ENCODE measurements around the gene CUBN. TPM values are rescaled to one million over a fixed set of nuclear protein-coding genes. Genes with fewer than 3 reads are reported as not detected.

CUBN gene
- total RNA-seq, 2 donors from 2014 or later, result 0.65 to 0.76 TPM

GRCh38 chr10:16816171-16816570 is 313.4 kb downstream of the CUBN start:
- DNase-seq, result no peak

DNA sequence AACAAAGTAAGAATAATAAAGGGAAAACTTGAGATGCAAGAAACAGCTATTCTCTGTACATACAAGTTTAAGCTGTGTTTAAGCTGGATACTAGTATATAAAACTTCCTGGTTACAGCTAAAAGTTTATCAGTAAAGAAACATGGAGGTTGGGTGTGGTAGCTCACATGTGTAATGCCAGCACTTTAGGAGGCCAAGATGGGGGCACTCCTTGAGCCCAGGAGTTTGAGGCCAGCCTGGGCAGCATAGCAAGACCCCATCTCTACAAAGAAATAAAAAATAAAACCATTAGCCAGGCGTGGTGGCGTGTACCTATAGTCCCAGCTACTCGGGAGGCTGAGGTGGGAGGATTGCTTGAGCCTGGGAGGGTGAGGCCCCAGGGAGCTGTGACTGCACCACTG is 315.6 kb downstream of the CUBN start:
- Mint-ChIP-seq H3K36me3 (ENCODE audit: insufficient read depth in 2 of 2) (peaks cover 0 to 9% of the 10 kb centered on the region in 2 donors), H3K27ac (peak overlapping the region; percentile 15), H3K4me1 (ENCODE audit: low read depth) (peaks cover 25% of the 10 kb centered on the region), H3K9me3 (no peaks in the 10 kb centered on the region), H3K4me3 (no peak overlapping the region), H3K27me3 (ENCODE audit: low read depth) (no peaks in the 10 kb centered on the region)
- ATAC-seq (replicated peaks in 1 of 2) (no peak), DNase-seq (no peak)

More at GRCh38 chr10:16816171-16816570, 313.4 kb downstream of the CUBN start:
- H3K9me3 Mint-ChIP-seq, result peaks cover 0 to 2% of the 10 kb centered on the region in 2 donors
- H3K27ac Mint-ChIP-seq, result peak overlapping the region; percentile 87
- H3K36me3 Mint-ChIP-seq (ENCODE audit: insufficient read depth in 2 of 2), result peaks cover 0 to 9% of the 10 kb centered on the region in 2 donors
- ATAC-seq (replicated peaks in 1 of 2), result no peak
- H3K4me3 Mint-ChIP-seq, result peak overlapping the region; percentile 91 to 93
- H3K4me1 Mint-ChIP-seq (ENCODE audit: low read depth), result peaks cover 18% of the 10 kb centered on the region
- H3K27me3 Mint-ChIP-seq (ENCODE audit: low read depth), result no peaks in the 10 kb centered on the region

- no peaks in the 10 kb centered on the region for H3K9me3 Mint-ChIP-seq
- H3K27ac Mint-ChIP-seq, result peak overlapping the region; percentile 25
- DNase-seq (no peak), ATAC-seq (replicated peaks in 1 of 2) (no peak)
- H3K4me1 Mint-ChIP-seq (ENCODE audit: low read depth), result peaks cover 25% of the 10 kb centered on the region
- H3K36me3 Mint-ChIP-seq (ENCODE audit: insufficient read depth in 2 of 2), result peaks cover 0 to 9% of the 10 kb centered on the region in 2 donors
- H3K27me3 Mint-ChIP-seq (ENCODE audit: low read depth), result no peaks in the 10 kb centered on the region
- H3K4me3 Mint-ChIP-seq, result no peak overlapping the region
These were observed 316.9 kb downstream of the CUBN start for GRCh38 chr10:16812676-16813075.

DNA sequence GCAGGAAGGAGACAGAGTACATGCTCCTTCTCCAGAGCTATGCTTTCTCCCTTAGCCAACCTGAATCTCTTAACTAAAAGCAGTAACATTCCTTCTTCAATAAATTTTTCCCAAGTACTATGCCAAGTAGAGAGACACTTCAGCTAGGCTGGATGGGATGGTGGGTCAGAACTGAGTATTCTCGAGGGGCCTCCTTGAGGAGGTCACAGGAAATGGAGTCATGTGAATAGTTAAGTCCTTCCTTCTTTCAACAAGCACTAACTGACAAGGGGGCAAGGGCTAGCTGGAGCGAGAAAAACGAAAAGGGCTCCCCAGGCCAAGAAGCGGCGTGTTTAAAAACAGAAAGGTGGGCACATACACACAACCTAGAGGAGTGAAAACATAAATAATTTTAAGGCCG is 317.8 kb downstream of the CUBN start:
- Mint-ChIP-seq H3K36me3 (ENCODE audit: insufficient read depth in 2 of 2) (peaks cover 0 to 7% of the 10 kb centered on the region in 2 donors), H3K9me3 (no peaks in the 10 kb centered on the region)

GRCh38 chr10:16811292-16811691 is 318.3 kb downstream of the CUBN start:
- ATAC-seq (replicated peaks in 1 of 2), result no peak
- H3K9me3 Mint-ChIP-seq, result no peaks in the 10 kb centered on the region
- DNase-seq, result no peak
- H3K27ac Mint-ChIP-seq, result no peak overlapping the region
- no peak overlapping the region for H3K4me3 Mint-ChIP-seq
- H3K4me1 Mint-ChIP-seq (ENCODE audit: low read depth), result peaks cover 22% of the 10 kb centered on the region
- peaks cover 0 to 7% of the 10 kb centered on the region in 2 donors for H3K36me3 Mint-ChIP-seq (ENCODE audit: insufficient read depth in 2 of 2)
- H3K27me3 Mint-ChIP-seq (ENCODE audit: low read depth), result no peaks in the 10 kb centered on the region

More for the DNA sequence above, 317.8 kb downstream of the CUBN start:
- peaks cover 25% of the 10 kb centered on the region for H3K4me1 Mint-ChIP-seq (ENCODE audit: low read depth)
- no peak overlapping the region for H3K4me3 Mint-ChIP-seq
- ATAC-seq (replicated peaks in 1 of 2) (no peak), DNase-seq (no peak)
- no peaks in the 10 kb centered on the region for H3K27me3 Mint-ChIP-seq (ENCODE audit: low read depth)
- H3K27ac Mint-ChIP-seq, result no peak overlapping the region

DNA sequence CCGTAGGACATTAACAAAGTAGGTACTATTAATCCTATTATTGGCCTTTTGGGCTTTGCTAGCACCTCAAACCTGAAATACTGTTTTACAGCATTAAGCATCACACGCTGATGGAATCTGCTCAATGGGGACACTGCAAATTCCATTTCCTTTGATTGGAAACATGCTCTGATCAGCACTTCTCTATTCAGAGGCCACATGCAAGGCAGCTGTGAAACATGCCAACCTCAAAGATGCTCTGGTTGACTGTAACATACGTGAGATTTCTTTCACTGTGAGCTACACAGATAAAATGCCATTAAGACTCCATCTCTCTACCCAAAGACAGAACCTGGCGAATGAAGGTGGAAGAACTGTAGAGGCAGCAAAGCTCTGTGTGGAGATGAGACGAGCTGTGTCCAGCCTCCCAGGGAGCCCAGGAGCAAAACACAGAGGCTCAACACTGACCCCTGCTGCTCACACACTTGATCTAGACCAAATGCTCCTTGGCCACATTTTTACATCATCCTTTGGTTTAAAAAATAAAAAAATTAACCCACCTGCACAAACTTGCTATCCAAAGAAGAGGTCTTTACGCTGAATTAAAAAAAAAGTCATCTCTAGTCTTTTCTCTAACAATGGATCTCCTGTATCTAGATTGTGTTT is 320.4 kb downstream of the CUBN start:
- Mint-ChIP-seq H3K36me3 (ENCODE audit: insufficient read depth in 2 of 2) (peaks cover 0 to 5% of the 10 kb centered on the region in 2 donors), H3K9me3 (no peaks in the 10 kb centered on the region), H3K27me3 (ENCODE audit: low read depth) (no peaks in the 10 kb centered on the region), H3K4me3 (no peak overlapping the region), H3K4me1 (ENCODE audit: low read depth) (peaks cover 7% of the 10 kb centered on the region), H3K27ac (no peak overlapping the region)
- peak; percentile 61 to 71 for DNase-seq
- peak; percentile 80 to 91 for ATAC-seq (replicated peaks in 1 of 2)

- Mint-ChIP-seq H3K9me3 (no peaks in the 10 kb centered on the region), H3K4me1 (ENCODE audit: low read depth) (peaks cover 12% of the 10 kb centered on the region), H3K27ac (no peak overlapping the region), H3K36me3 (ENCODE audit: insufficient read depth in 2 of 2) (peaks cover 0 to 4% of the 10 kb centered on the region in 2 donors), H3K4me3 (no peak overlapping the region), H3K27me3 (ENCODE audit: low read depth) (no peaks in the 10 kb centered on the region)
- ATAC-seq (replicated peaks in 1 of 2) (no peak), DNase-seq (no peak)
These were observed 325.5 kb downstream of the CUBN start for GRCh38 chr10:16804123-16804522.

GRCh38 chr10:16803464-16803863 is 326.1 kb downstream of the CUBN start:
- Mint-ChIP-seq H3K36me3 (ENCODE audit: insufficient read depth in 2 of 2) (peaks cover 2 to 4% of the 10 kb centered on the region in 2 donors), H3K4me3 (no peak overlapping the region), H3K9me3 (no peaks in the 10 kb centered on the region), H3K4me1 (ENCODE audit: low read depth) (peaks cover 17% of the 10 kb centered on the region), H3K27me3 (ENCODE audit: low read depth) (no peaks in the 10 kb centered on the region), H3K27ac (peak overlapping the region; percentile 12)
- ATAC-seq (replicated peaks in 1 of 2) (no peak), DNase-seq (no peak)

GRCh38 chr10:16799621-16800020 is 330.0 kb downstream of the CUBN start:
- H3K36me3 Mint-ChIP-seq (ENCODE audit: insufficient read depth in 2 of 2), result peaks cover 8 to 9% of the 10 kb centered on the region in 2 donors
- no peaks in the 10 kb centered on the region for H3K27me3 Mint-ChIP-seq (ENCODE audit: low read depth)
- DNase-seq, result peak; percentile 28 to 53
- H3K4me1 Mint-ChIP-seq (ENCODE audit: low read depth), result peaks cover 31% of the 10 kb centered on the region
- peak; percentile 32 to 73 for ATAC-seq (replicated peaks in 1 of 2)
- peak overlapping the region; percentile 71 for H3K27ac Mint-ChIP-seq
- H3K4me3 Mint-ChIP-seq, result peak overlapping the region in 1 of 2 donors; percentile 75
- no peaks in the 10 kb centered on the region for H3K9me3 Mint-ChIP-seq

DNA sequence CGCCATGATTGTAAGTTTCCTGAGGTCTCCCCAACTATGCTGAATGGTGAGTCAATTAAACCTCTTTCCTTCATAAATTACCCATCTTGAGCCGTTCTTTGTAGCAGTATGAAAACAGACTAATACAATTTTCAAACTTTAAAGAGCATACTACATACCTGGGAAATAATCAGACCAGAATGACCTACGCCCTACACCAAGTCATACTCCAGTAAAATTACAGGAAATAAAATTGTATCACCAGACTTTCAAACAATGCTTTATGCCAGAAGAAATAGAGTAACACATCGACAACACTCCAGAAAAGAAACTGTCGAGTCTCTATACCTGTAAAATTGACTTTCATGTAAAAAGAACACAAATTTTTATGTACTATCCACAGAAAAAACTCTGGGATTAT is 331.0 kb downstream of the CUBN start:
- no peaks in the 10 kb centered on the region for H3K27me3 Mint-ChIP-seq (ENCODE audit: low read depth)
- peaks cover 31% of the 10 kb centered on the region for H3K4me1 Mint-ChIP-seq (ENCODE audit: low read depth)
- no peak for DNase-seq
- no peak for ATAC-seq (replicated peaks in 1 of 2)
- H3K36me3 Mint-ChIP-seq (ENCODE audit: insufficient read depth in 2 of 2), result peaks cover 6 to 15% of the 10 kb centered on the region in 2 donors
- no peaks in the 10 kb centered on the region for H3K9me3 Mint-ChIP-seq
- no peak overlapping the region for H3K4me3 Mint-ChIP-seq
- H3K27ac Mint-ChIP-seq, result peak overlapping the region; percentile 26

GRCh38 chr10:16795410-16796073 is 334.1 kb downstream of the CUBN start:
- ATAC-seq (replicated peaks in 1 of 2) (peak in 1 of 2 donors; percentile 62), DNase-seq (no peak)
- peaks cover 9 to 18% of the 10 kb centered on the region in 2 donors for H3K36me3 Mint-ChIP-seq (ENCODE audit: insufficient read depth in 2 of 2)
- H3K4me3 Mint-ChIP-seq, result no peak overlapping the region
- peaks cover 31% of the 10 kb centered on the region for H3K4me1 Mint-ChIP-seq (ENCODE audit: low read depth)
- peaks cover 0 to 3% of the 10 kb centered on the region in 2 donors for H3K9me3 Mint-ChIP-seq
- H3K27ac Mint-ChIP-seq, result no peak overlapping the region
- no peaks in the 10 kb centered on the region for H3K27me3 Mint-ChIP-seq (ENCODE audit: low read depth)

GRCh38 chr10:16794005-16794404 is 335.6 kb downstream of the CUBN start:
- DNase-seq (no peak), ATAC-seq (replicated peaks in 1 of 2) (no peak)
- H3K4me3 Mint-ChIP-seq, result no peak overlapping the region
- peaks cover 0 to 3% of the 10 kb centered on the region in 2 donors for H3K9me3 Mint-ChIP-seq
- no peak overlapping the region for H3K27ac Mint-ChIP-seq
- H3K4me1 Mint-ChIP-seq (ENCODE audit: low read depth), result peaks cover 23% of the 10 kb centered on the region
- H3K27me3 Mint-ChIP-seq (ENCODE audit: low read depth), result no peaks in the 10 kb centered on the region
- H3K36me3 Mint-ChIP-seq (ENCODE audit: insufficient read depth in 2 of 2), result peaks cover 9 to 18% of the 10 kb centered on the region in 2 donors

GRCh38 chr10:16792675-16793074 is 336.9 kb downstream of the CUBN start:
- Mint-ChIP-seq H3K36me3 (ENCODE audit: insufficient read depth in 2 of 2) (peaks cover 9 to 15% of the 10 kb centered on the region in 2 donors), H3K9me3 (peaks cover 0 to 3% of the 10 kb centered on the region in 2 donors), H3K4me1 (ENCODE audit: low read depth) (peaks cover 28% of the 10 kb centered on the region), H3K4me3 (no peak overlapping the region), H3K27me3 (ENCODE audit: low read depth) (no peaks in the 10 kb centered on the region), H3K27ac (no peak overlapping the region)
- ATAC-seq (replicated peaks in 1 of 2) (no peak), DNase-seq (no peak)

Data from activated T-cell treated with anti-CD3 and anti-CD28 coated beads, Interleukin-2, amount 50 U/mL, for 72 hours (primary cell).